NCI-H1694 treated with DMSO at 0.1 percent for 48 hours (cell line): ENCODE data around the gene PDPK1.

Source experiments
- DNase-seq: peaks from one replicate; lab custom pipeline; 2025; lab: John Stamatoyannopoulos, UW

The PDPK1 gene

GRCh38 chr16:2507052-2507659 lies 30.7 kb upstream of the PDPK1 start:
- no peak for DNase-seq

GRCh38 chr16:2507665-2508064 lies 30.2 kb upstream of the PDPK1 start:
- no peak for DNase-seq

GRCh38 chr16:2508722-2509400 lies 29.0 kb upstream of the PDPK1 start:
- DNase-seq = no peak

GRCh38 chr16:2511128-2511800 lies 26.6 kb upstream of the PDPK1 start:
- DNase-seq = no peak

- no peak for DNase-seq
These were observed 25.7 kb upstream of the PDPK1 start for GRCh38 chr16:2511996-2512734.

GRCh38 chr16:2512735-2513404 lies 25.0 kb upstream of the PDPK1 start:
- no peak for DNase-seq

GRCh38 chr16:2513405-2514332 lies 24.2 kb upstream of the PDPK1 start, which contains the start of gene ATP6V0C:
Gene ATP6V0C (plus strand): TSS chr16:2513952. CDS start chr16:2514104, 152 bp downstream.
- DNase-seq = peak; percentile 55

GRCh38 chr16:2514333-2515179 lies 23.3 kb upstream of the PDPK1 start:
- DNase-seq = no peak

GRCh38 chr16:2515180-2515851 lies 22.5 kb upstream of the PDPK1 start:
- DNase-seq = no peak

- no peak for DNase-seq
These were observed 21.2 kb upstream of the PDPK1 start for GRCh38 chr16:2516391-2517240.

- DNase-seq = no peak
These were observed 19.7 kb upstream of the PDPK1 start for GRCh38 chr16:2517954-2518605.

- DNase-seq = no peak
These were observed 18.8 kb upstream of the PDPK1 start for GRCh38 chr16:2518823-2519710.

- DNase-seq = no peak
These were observed 18.1 kb upstream of the PDPK1 start for GRCh38 chr16:2519711-2520080.

- peak; percentile 12 for DNase-seq
These were observed 17.6 kb upstream of the PDPK1 start, which contains the start of gene AMDHD2 for GRCh38 chr16:2520097-2520783. Gene AMDHD2 (plus strand): TSS chr16:2520371. CDS start chr16:2520459, 88 bp downstream.

GRCh38 chr16:2520784-2521531 lies 16.9 kb upstream of the PDPK1 start:
- no peak for DNase-seq
